Left lung (tissue), 10 donors: ENCODE measurements around the gene LYPD3. TPM values are rescaled to one million over a fixed set of nuclear protein-coding genes. Genes with fewer than 3 reads are reported as not detected.

Source experiments
- ATAC-seq: fragments of 200-7000 bp; cut with Tn5 transposase; one replicate; pipeline ENCODE4 v1.9.1; 2020; ENCODE audit warnings: moderate library complexity
- DNase-seq, 4 donors: peaks; one replicate each; pipeline ENCODE4 v3.0.0-alpha.2; 2013 to 2020
- H3K27ac ChIP-seq, 2 donors: fragments of 200-600 bp; sonication (generic) in 1 of 2; one replicate each; pipeline versions ENCODE4 v1.5.0 to v1.8.0; 2020 to 2021
- H3K27me3 ChIP-seq, 2 donors: fragments of 200-600 bp; sonication (generic) in 1 of 2; one replicate each; pipeline versions ENCODE4 v1.5.0 to v1.8.0; 2020 to 2021
- H3K36me3 ChIP-seq, 2 donors: fragments of 200-600 bp; sonication (generic) in 1 of 2; one replicate each; pipeline versions ENCODE4 v1.5.0 to v1.8.0; 2020 to 2021
- H3K4me1 ChIP-seq, 2 donors: fragments of 200-600 bp; one replicate each; pipeline ENCODE4 v1.8.0; 2021
- H3K4me3 ChIP-seq, 2 donors: fragments of 200-600 bp; sonication (generic) in 1 of 2; one replicate each; pipeline versions ENCODE4 v1.5.0 to v1.8.0; 2020 to 2021; ENCODE audit warnings: mild to moderate bottlenecking in 1 of 2
- H3K9me3 ChIP-seq, 2 donors: fragments of 200-600 bp; sonication (generic) in 1 of 2; one replicate each; pipeline versions ENCODE4 v1.5.0 to v1.8.0; 2020 to 2021
- CTCF ChIP-seq, 2 donors: fragments of 200-600 bp; sonication (generic) in 1 of 2; IDR thresholded peaks; one replicate each; pipeline versions ENCODE4 v1.5.0 to v1.8.0; 2021; ENCODE audit warnings: antibody characterized with exemption in 2 of 2
- intact Hi-C, 2 donors: fragments of 100-400 bp; cut with DNase I; formaldehyde crosslinking; loops; one replicate each; pipeline versions ENCODE4 v1.11.2 to v1.14.2; 2022
- polyA plus RNA-seq, 6 donors: library from polyadenylated mRNA; unstranded; fragments of 120-200 nt; gene quantifications; one replicate each; pipeline ENCODE4 v1.2.1, GENCODE V29; 2013; ENCODE audit not compliant: insufficient read length in 6 of 6
- total RNA-seq, 2 donors: library from RNA; stranded (reverse); fragmentation: NEBNext Ultra II Directional; extraction: Animal tissue kit (Norgen Biotek cat#: 25700); gene quantifications; one replicate each; pipeline ENCODE4 v1.2.1, GENCODE V29; 2021
- donor health status: DM: no; HTN: yes; CAD: no.
- donor health status: DM: no; HTN: no; CAD: no.

Gene LYPD3
- total and polyA plus RNA-seq, 8 donors = 0.73 to 2.1 (median 1.2) TPM

GRCh38 chr19:43420954-43421353 lies 44.5 kb downstream of the LYPD3 start:
- no peak for ATAC-seq
- intact Hi-C loops = no loop called here

GRCh38 chr19:43416951-43417623 lies 48.3 kb downstream of the LYPD3 start:
- no peaks in the 10 kb centered on the region for H3K27me3 ChIP-seq
- no peak for TF ChIP-seq CTCF (IDR thresholded peaks at IDR 0.05)
- ATAC-seq (no peak), DNase-seq (no peak)
- H3K4me1 ChIP-seq = no peaks in the 10 kb centered on the region
- peaks cover 0 to 8% of the 10 kb centered on the region in 2 donors for H3K9me3 ChIP-seq
- H3K27ac ChIP-seq = no peak overlapping the region
- intact Hi-C loops = no loop called here
- no peak overlapping the region for H3K4me3 ChIP-seq
- no peaks in the 10 kb centered on the region for H3K36me3 ChIP-seq

More at GRCh38 chr19:43420954-43421353, 44.5 kb downstream of the LYPD3 start:
- no peak overlapping the region for H3K27ac ChIP-seq
- H3K4me3 ChIP-seq = no peak overlapping the region
- no peak for TF ChIP-seq CTCF (IDR thresholded peaks at IDR 0.05)
- H3K27me3 ChIP-seq = no peaks in the 10 kb centered on the region
- DNase-seq = no peak
- H3K9me3 ChIP-seq = no peaks in the 10 kb centered on the region
- H3K36me3 ChIP-seq = no peaks in the 10 kb centered on the region
- H3K4me1 ChIP-seq = no peaks in the 10 kb centered on the region

GRCh38 chr19:43414554-43414953 lies 50.9 kb downstream of the LYPD3 start, which contains the start of gene TEX101:
Gene TEX101 (plus strand): TSS chr19:43414890. CDS start chr19:43415920, 1,030 bp downstream.
- Histone ChIP-seq H3K9me3 (peaks cover 0 to 8% of the 10 kb centered on the region in 2 donors), H3K4me3 (no peak within 1 kb of the TSS), H3K27ac (no peak within 1 kb of the TSS), H3K27me3 (no peaks in the 10 kb centered on the region), H3K36me3 (no peaks in the 10 kb centered on the region), H3K4me1 (no peaks in the 10 kb centered on the region)
- no peak for TF ChIP-seq CTCF (IDR thresholded peaks at IDR 0.05)
- no peak for DNase-seq
- no peak for ATAC-seq
- intact Hi-C loops = no loop called here

- intact Hi-C loops = no loop called here
- ATAC-seq = no peak
- no peak overlapping the region for H3K27ac ChIP-seq
Observed at GRCh38 chr19:43412441-43412840, 53.0 kb downstream of the LYPD3 start.

More at GRCh38 chr19:43412441-43412840, 53.0 kb downstream of the LYPD3 start:
- Histone ChIP-seq H3K27me3 (peaks cover 0 to 4% of the 10 kb centered on the region in 2 donors), H3K9me3 (peaks cover 0 to 8% of the 10 kb centered on the region in 2 donors), H3K4me3 (no peak overlapping the region), H3K4me1 (no peaks in the 10 kb centered on the region), H3K36me3 (no peaks in the 10 kb centered on the region)
- TF ChIP-seq CTCF (IDR thresholded peaks at IDR 0.05) = no peak
- no peak for DNase-seq

Other genes starting within 250 kb of the LYPD3 start
- not detected for gene PSG9, start 196.1 kb downstream of the LYPD3 start, total RNA-seq
- under 1 TPM in 1 of 6 donors, not detected in 5; 0.52 TPM for gene PSG9, start 196.1 kb downstream of the LYPD3 start, polyA plus RNA-seq
- 10 to 100 TPM in 1 of 2 donors, not detected in 1; 13.8 TPM for gene CD177, start 111.9 kb downstream of the LYPD3 start, total RNA-seq
- under 1 TPM; 0.17 to 0.78 (median 0.39) TPM for gene CD177, start 111.9 kb downstream of the LYPD3 start, polyA plus RNA-seq
- gene TEX101, start 50.7 kb downstream of the LYPD3 start, total RNA-seq = not detected
- gene TEX101, start 50.7 kb downstream of the LYPD3 start, polyA plus RNA-seq = not detected
- gene PHLDB3, start 39.1 kb upstream of the LYPD3 start, total RNA-seq = 1 to 10 TPM; 4.5 to 8.3 TPM
- gene PHLDB3, start 39.1 kb upstream of the LYPD3 start, polyA plus RNA-seq = 10 to 100 TPM in 3 of 6 donors, 1 to 10 TPM in 3; 7.5 to 13.3 (median 10.1) TPM
- gene ETHE1, start 61.6 kb upstream of the LYPD3 start, total RNA-seq = 10 to 100 TPM; 37.5 to 39.8 TPM
- 10 to 100 TPM; 17.1 to 20.5 (median 19.9) TPM for gene ETHE1, start 61.6 kb upstream of the LYPD3 start, polyA plus RNA-seq
- gene ZNF575, start 67.6 kb upstream of the LYPD3 start, total RNA-seq = 1 to 10 TPM; 2.1 to 2.5 TPM
- gene ZNF575, start 67.6 kb upstream of the LYPD3 start, polyA plus RNA-seq = 1 to 10 TPM; 1.2 to 3.3 (median 2.2) TPM
- 10 to 100 TPM; 25.2 to 30.6 TPM for gene XRCC1, start 109.9 kb upstream of the LYPD3 start, total RNA-seq
- 10 to 100 TPM; 52.8 to 70.0 (median 57.4) TPM for gene XRCC1, start 109.9 kb upstream of the LYPD3 start, polyA plus RNA-seq
- gene PINLYP, start 110.2 kb upstream of the LYPD3 start, total RNA-seq = 1 to 10 TPM; 6.2 to 7.1 TPM
- gene PINLYP, start 110.2 kb upstream of the LYPD3 start, polyA plus RNA-seq = 10 to 100 TPM; 15.4 to 21.2 (median 18.2) TPM
- gene IRGQ, start 130.5 kb upstream of the LYPD3 start, total RNA-seq = 10 to 100 TPM; 22.0 to 27.6 TPM
- 10 to 100 TPM; 15.1 to 18.5 (median 17.1) TPM for gene IRGQ, start 130.5 kb upstream of the LYPD3 start, polyA plus RNA-seq
- gene ZNF576, start 131.0 kb upstream of the LYPD3 start, total RNA-seq = 10 to 100 TPM; 11.5 to 14.4 TPM
- gene ZNF576, start 131.0 kb upstream of the LYPD3 start, polyA plus RNA-seq = 10 to 100 TPM in 5 of 6 donors, 1 to 10 TPM in 1; 9.3 to 12.3 (median 10.8) TPM
- under 1 TPM; 0.10 to 0.32 TPM for gene SRRM5, start 146.5 kb upstream of the LYPD3 start, total RNA-seq
- 1 to 10 TPM; 1.1 to 2.5 (median 2.2) TPM for gene SRRM5, start 146.5 kb upstream of the LYPD3 start, polyA plus RNA-seq
- gene ZNF428, start 154.0 kb upstream of the LYPD3 start, total RNA-seq = 10 to 100 TPM; 24.7 to 41.5 TPM
- 10 to 100 TPM; 71.8 to 99.9 (median 88.1) TPM for gene ZNF428, start 154.0 kb upstream of the LYPD3 start, polyA plus RNA-seq
- gene CADM4, start 174.2 kb upstream of the LYPD3 start, total RNA-seq = 10 to 100 TPM in 1 of 2 donors, 1 to 10 TPM in 1; 4.7 to 12.1 TPM
- 10 to 100 TPM; 17.2 to 24.0 (median 21.2) TPM for gene CADM4, start 174.2 kb upstream of the LYPD3 start, polyA plus RNA-seq
- gene PLAUR, start 204.6 kb upstream of the LYPD3 start, total RNA-seq = 100 to 1,000 TPM in 1 of 2 donors, 10 to 100 TPM in 1; 76.5 to 119 TPM
- gene PLAUR, start 204.6 kb upstream of the LYPD3 start, polyA plus RNA-seq = 10 to 100 TPM; 13.7 to 22.0 (median 17.8) TPM